MM.1S (cell line): ENCODE results near the gene STK10.

Experiments
- CTCF ChIP-seq: fragments of 300-600 bp; sonication (generic); IDR thresholded peaks from 2 replicates; pipeline ENCODE4 v1.5.1; 2016; ENCODE audit warnings: antibody characterized with exemption, low read length, mixed read lengths
- EZH2 ChIP-seq: fragments of 300-600 bp; sonication (generic); optimal IDR thresholded peaks from 2 replicates; pipeline ENCODE3; 2017; ENCODE audit warnings: low read depth, mild to moderate bottlenecking, antibody characterized with exemption, low read length, mixed read lengths

- TF ChIP-seq CTCF: no peak
- no peak for TF ChIP-seq EZH2
These were observed 78.3 kb downstream of the STK10 start for GRCh38 chr5:172109749-172110148.
